ENCODE data around the gene C1orf226. TPM values are rescaled to one million over a fixed set of nuclear protein-coding genes. Genes with fewer than 3 reads are reported as not detected.

Gene C1orf226
- total and polyA plus RNA-seq, 9 of the 15 experiments (the other 6 are each of a cell fraction or from before 2014, with no cell fraction given) = 0.10 to 1.4 (median 0.47) TPM

DNA sequence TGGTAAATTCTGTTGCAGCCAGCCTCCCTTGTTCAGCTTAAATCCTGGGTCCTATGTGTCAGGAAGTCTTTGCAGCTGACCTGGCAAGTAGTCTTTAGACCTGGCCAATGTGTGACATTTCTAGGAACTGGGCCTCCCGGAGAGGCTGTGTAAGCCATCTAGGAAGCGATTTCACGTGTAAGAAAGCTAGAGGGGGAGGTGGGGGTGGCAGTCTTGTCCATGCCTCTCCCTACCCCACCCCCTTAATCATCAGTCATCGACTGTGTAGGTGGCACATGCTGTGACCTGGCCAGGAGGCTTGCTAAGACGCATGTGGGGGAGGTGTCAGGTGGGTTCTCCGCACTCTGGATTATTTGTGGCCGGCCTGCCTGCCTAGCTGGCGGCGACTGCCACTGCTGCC, 8.4 kb downstream of the C1orf226 start (continued):
- TF ChIP-seq, protein P1, sequence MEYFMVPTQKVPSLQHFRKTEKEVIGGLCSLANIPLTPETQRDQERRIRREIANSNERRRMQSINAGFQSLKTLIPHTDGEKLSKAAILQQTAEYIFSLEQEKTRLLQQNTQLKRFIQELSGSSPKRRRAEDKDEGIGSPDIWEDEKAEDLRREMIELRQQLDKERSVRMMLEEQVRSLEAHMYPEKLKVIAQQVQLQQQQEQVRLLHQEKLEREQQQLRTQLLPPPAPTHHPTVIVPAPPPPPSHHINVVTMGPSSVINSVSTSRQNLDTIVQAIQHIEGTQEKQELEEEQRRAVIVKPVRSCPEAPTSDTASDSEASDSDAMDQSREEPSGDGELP (CRISPR knock-in tag; IDR thresholded peaks at IDR 0.05; ENCODE audit: borderline replicate concordance) = no peak
- TF ChIP-seq POU5F1 (IDR thresholded peaks at IDR 0.05; ENCODE audit: borderline replicate concordance, low read depth, low read length, partially characterized antibody) (no peak), KDM5B (IDR thresholded peaks at IDR 0.05; ENCODE audit: insufficient replicate concordance, low read depth, low read length) (no peak), ZBTB8A (IDR thresholded peaks at IDR 0.05; ENCODE audit: partially characterized antibody) (no peak), CREM (IDR thresholded peaks at IDR 0.05; ENCODE audit: low read depth) (peak; percentile 70)
- TF ChIP-seq, protein P2, sequence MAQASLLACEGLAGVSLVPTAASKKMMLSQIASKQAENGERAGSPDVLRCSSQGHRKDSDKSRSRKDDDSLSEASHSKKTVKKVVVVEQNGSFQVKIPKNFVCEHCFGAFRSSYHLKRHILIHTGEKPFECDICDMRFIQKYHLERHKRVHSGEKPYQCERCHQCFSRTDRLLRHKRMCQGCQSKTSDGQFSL (CRISPR knock-in tag; IDR thresholded peaks at IDR 0.05) = no peak
- TF ChIP-seq, protein P2 (tag; IDR thresholded peaks at IDR 0.05) = no peak
